ENCODE results near the gene CACFD1.

GRCh38 chr9:133417541-133418461 lies 42.0 kb upstream of the CACFD1 start, which contains the start of gene REXO4:
- TF ChIP-seq POLR2A (IDR thresholded peaks at IDR 0.05) (peak in 1 of 2 donors; percentile 54), CTCF (IDR thresholded peaks at IDR 0.05) (peak in 1 of 4 experiments; percentile 9)

Measured in uterus (tissue), 2 donors.